ENCODE data around the gene MTG2. TPM values are rescaled to one million over a fixed set of nuclear protein-coding genes. Genes with fewer than 3 reads are reported as not detected.

The MTG2 gene
- total RNA-seq, 2 donors from 2014 or later: 28.0 to 41.8 TPM

DNA sequence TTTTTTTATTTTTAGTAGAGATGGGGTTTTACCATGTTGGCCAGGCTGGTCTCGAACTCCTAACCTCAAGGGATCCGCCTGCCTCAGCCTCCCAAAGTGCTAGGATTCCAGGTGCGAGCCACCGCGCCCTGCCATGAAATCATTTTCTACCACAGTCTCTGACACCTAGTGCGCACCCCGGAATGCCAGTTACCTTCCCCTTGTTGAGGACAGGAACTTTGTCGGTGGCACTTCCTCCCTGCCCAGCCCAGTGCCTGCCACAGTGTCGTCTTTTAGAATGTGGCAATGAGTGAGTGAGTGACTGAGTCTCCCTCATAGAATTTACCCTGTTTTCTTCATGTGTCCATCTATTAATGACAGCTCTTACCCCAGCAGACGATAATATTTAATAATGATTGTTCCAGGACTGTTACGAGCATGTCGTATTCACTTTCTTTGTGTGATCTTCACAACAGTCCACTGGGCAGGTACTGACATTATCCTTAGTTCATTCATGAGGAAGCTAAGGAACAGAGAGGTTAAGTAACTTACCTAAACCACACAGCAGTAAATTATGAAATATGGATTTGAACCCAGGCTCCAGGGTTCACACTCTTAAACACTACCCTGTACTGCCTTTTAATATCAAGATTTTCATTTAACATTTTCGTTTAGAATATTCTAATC is 57.3 kb downstream of the MTG2 start:
- no peak for ATAC-seq (ENCODE audit: insufficient number of reproducible peaks, low FRiP score, low read depth)
- Histone ChIP-seq H3K4me1 (ENCODE audit: control insufficient read depth in 1 of 2, low read depth in 2 of 2) (peaks cover 9 to 29% of the 10 kb centered on the region in 2 donors), H3K27me3 (replicated peaks; ENCODE audit: insufficient read depth) (no peaks in the 10 kb centered on the region), H3K27ac (peak overlapping the region in 1 of 2 donors; percentile 86), H3K36me3 (no peaks in the 10 kb centered on the region), H3K9me3 (no peaks in the 10 kb centered on the region), H3K4me3 (peak overlapping the region; percentile 86)
- TF ChIP-seq, protein P1, sequence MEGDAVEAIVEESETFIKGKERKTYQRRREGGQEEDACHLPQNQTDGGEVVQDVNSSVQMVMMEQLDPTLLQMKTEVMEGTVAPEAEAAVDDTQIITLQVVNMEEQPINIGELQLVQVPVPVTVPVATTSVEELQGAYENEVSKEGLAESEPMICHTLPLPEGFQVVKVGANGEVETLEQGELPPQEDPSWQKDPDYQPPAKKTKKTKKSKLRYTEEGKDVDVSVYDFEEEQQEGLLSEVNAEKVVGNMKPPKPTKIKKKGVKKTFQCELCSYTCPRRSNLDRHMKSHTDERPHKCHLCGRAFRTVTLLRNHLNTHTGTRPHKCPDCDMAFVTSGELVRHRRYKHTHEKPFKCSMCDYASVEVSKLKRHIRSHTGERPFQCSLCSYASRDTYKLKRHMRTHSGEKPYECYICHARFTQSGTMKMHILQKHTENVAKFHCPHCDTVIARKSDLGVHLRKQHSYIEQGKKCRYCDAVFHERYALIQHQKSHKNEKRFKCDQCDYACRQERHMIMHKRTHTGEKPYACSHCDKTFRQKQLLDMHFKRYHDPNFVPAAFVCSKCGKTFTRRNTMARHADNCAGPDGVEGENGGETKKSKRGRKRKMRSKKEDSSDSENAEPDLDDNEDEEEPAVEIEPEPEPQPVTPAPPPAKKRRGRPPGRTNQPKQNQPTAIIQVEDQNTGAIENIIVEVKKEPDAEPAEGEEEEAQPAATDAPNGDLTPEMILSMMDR (IDR thresholded peaks at IDR 0.05): no peak
- no peak for DNase-seq (ENCODE audit: low spot score)

DNA sequence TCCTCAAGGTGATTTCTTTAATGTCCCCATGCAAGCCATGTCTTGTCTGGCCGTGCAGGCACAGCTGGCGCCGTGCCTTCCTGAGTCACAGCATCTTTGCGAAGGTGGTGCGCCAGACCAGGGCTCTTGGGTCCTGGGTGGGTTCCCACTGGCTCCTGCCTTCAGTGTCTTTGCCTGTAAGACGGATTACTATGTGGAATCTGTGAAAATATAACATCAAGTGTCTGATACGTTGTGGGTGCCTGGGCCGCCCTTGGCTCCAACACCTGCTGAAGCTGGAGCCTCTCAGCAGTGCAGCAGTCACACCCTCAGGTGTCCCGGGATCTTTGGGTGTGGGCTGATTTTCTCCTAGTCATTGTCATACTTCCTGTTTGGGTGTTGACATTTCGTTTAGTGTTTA is 58.7 kb downstream of the MTG2 start:
- H3K4me3 ChIP-seq: no peak overlapping the region
- ATAC-seq (ENCODE audit: insufficient number of reproducible peaks, low FRiP score, low read depth) (no peak), DNase-seq (ENCODE audit: low spot score) (no peak)

GRCh38 chr20:62242176-62242575 is 59.3 kb downstream of the MTG2 start:
- Histone ChIP-seq H3K9me3 (no peaks in the 10 kb centered on the region), H3K4me3 (no peak overlapping the region), H3K4me1 (ENCODE audit: control insufficient read depth in 1 of 2, low read depth in 2 of 2) (peaks cover 19 to 47% of the 10 kb centered on the region in 2 donors), H3K27me3 (replicated peaks; ENCODE audit: insufficient read depth) (no peaks in the 10 kb centered on the region), H3K27ac (no peak overlapping the region), H3K36me3 (no peaks in the 10 kb centered on the region)
- TF ChIP-seq, protein P1 (IDR thresholded peaks at IDR 0.05): no peak
- DNase-seq (ENCODE audit: low spot score) (no peak), ATAC-seq (ENCODE audit: insufficient number of reproducible peaks, low FRiP score, low read depth) (no peak)

More for the DNA sequence above, 58.7 kb downstream of the MTG2 start:
- H3K36me3 ChIP-seq: no peaks in the 10 kb centered on the region
- no peak overlapping the region for H3K27ac ChIP-seq
- H3K27me3 ChIP-seq (replicated peaks; ENCODE audit: insufficient read depth): no peaks in the 10 kb centered on the region
- TF ChIP-seq, protein P1 (IDR thresholded peaks at IDR 0.05): no peak
- H3K4me1 ChIP-seq (ENCODE audit: control insufficient read depth in 1 of 2, low read depth in 2 of 2): peaks cover 14 to 40% of the 10 kb centered on the region in 2 donors
- no peaks in the 10 kb centered on the region for H3K9me3 ChIP-seq

- no peak overlapping the region for H3K4me3 ChIP-seq
- peaks cover 21 to 45% of the 10 kb centered on the region in 2 donors for H3K4me1 ChIP-seq (ENCODE audit: control insufficient read depth in 1 of 2, low read depth in 2 of 2)
- DNase-seq (ENCODE audit: low spot score) (no peak), ATAC-seq (ENCODE audit: insufficient number of reproducible peaks, low FRiP score, low read depth) (no peak)
- H3K9me3 ChIP-seq: no peaks in the 10 kb centered on the region
- no peaks in the 10 kb centered on the region for H3K27me3 ChIP-seq (replicated peaks; ENCODE audit: insufficient read depth)
- no peaks in the 10 kb centered on the region for H3K36me3 ChIP-seq
- TF ChIP-seq, protein P1 (IDR thresholded peaks at IDR 0.05): no peak
- peak overlapping the region in 1 of 2 donors; percentile 22 for H3K27ac ChIP-seq
These were observed 60.3 kb downstream of the MTG2 start for GRCh38 chr20:62243106-62243505.

DNA sequence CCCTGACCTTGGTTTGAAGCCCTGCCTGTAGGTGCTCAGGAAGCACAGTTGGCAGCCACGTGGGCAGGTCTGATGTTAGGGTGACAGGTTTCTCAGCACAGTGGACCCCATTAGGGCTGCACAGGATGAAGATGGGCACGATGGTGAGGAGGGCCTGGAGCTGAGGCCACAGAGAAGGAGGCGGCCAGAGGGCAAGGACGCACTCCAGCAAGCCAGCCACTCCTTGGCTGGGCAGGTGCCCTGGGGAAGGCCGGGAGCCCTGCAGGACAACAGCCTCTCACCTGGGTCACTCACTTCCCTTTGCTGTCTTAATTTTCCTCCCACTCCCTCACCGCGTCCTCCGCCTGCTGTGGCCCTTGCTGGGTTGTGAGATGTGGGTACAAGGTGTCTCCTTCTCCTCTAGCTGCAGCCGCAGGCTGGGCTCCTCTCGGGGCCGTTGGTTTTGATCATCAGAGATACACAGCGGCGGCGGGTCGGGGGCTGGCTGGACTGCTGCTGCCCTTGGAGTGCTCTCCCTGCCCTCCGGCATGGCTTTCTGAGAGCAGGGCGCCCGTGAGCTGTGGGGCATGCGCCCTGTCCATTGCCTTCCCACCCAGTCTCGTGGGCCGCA is 61.2 kb downstream of the MTG2 start:
- no peak for ATAC-seq (ENCODE audit: insufficient number of reproducible peaks, low FRiP score, low read depth)
- H3K4me3 ChIP-seq: no peak overlapping the region
- H3K36me3 ChIP-seq: no peaks in the 10 kb centered on the region
- H3K9me3 ChIP-seq: no peaks in the 10 kb centered on the region
- peak overlapping the region; percentile 87 to 91 for H3K27ac ChIP-seq
- TF ChIP-seq, protein P1 (IDR thresholded peaks at IDR 0.05): no peak
- H3K4me1 ChIP-seq (ENCODE audit: control insufficient read depth in 1 of 2, low read depth in 2 of 2): peaks cover 21 to 44% of the 10 kb centered on the region in 2 donors
- no peak for DNase-seq (ENCODE audit: low spot score)
- H3K27me3 ChIP-seq (replicated peaks; ENCODE audit: insufficient read depth): no peaks in the 10 kb centered on the region

All from thoracic aorta (tissue), 2 donors.